Measurements from ENCODE around the gene MVB12B.

DNA sequence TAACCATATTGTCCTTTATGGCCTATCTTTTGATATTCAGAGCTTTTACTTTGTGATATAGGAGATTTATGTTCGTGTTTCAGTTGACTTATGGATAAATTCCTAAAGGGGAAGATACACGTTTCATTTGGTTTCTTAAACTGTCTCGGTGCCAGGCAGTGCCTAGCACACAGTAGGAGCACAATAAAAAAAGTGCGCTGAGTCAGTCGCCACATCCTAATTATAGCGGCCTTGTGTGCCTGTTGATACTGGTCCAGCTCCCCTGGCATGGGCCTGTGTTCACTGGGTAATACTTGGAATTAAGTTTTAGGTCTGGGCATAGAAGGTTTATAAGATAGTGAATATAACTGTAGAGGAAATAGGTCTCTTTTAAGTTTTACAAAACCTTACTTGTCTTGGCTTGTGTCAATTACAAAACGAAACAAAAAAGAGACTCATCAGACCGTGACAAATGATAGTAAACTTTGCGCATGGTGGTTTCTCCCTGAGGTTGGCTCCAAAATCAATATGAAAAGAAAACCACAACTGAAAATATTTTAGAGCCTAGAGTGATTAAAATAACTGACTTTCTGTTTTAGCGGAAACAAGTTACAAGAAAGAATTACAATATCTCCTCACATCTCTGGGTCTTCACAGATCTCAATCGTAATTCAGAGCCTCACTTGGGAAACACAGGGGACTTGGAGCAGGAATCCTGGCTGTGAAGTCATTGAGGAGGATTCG is 84.8 kb downstream of the MVB12B start:
- TF ChIP-seq, protein P1, sequence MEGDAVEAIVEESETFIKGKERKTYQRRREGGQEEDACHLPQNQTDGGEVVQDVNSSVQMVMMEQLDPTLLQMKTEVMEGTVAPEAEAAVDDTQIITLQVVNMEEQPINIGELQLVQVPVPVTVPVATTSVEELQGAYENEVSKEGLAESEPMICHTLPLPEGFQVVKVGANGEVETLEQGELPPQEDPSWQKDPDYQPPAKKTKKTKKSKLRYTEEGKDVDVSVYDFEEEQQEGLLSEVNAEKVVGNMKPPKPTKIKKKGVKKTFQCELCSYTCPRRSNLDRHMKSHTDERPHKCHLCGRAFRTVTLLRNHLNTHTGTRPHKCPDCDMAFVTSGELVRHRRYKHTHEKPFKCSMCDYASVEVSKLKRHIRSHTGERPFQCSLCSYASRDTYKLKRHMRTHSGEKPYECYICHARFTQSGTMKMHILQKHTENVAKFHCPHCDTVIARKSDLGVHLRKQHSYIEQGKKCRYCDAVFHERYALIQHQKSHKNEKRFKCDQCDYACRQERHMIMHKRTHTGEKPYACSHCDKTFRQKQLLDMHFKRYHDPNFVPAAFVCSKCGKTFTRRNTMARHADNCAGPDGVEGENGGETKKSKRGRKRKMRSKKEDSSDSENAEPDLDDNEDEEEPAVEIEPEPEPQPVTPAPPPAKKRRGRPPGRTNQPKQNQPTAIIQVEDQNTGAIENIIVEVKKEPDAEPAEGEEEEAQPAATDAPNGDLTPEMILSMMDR (conservative IDR thresholded peaks at IDR 0.05; ENCODE audit: low read length): no peak
- TF ChIP-seq EZH2phosphoT487 (IDR thresholded peaks at IDR 0.05; ENCODE audit: borderline replicate concordance): no peak

Measured in Loucy (cell line).